NCI-H128 (cell line): ENCODE measurements around the gene DUSP5.

Experiments
- DNase-seq: peaks from one replicate; lab custom pipeline; 2025; ENCODE audit not compliant: unreplicated experiment; lab: John Stamatoyannopoulos, UW

DUSP5 gene

GRCh38 chr10:110499796-110500514, 2.2 kb downstream of the DUSP5 start:
- no peak for DNase-seq

GRCh38 chr10:110500515-110500905, 2.8 kb downstream of the DUSP5 start:
- DNase-seq, result no peak

- no peak for DNase-seq
Measured at GRCh38 chr10:110501142-110501937, 3.6 kb downstream of the DUSP5 start.

- DNase-seq, result no peak
Measured at GRCh38 chr10:110502072-110502845, 4.6 kb downstream of the DUSP5 start.

GRCh38 chr10:110502851-110503301, 5.2 kb downstream of the DUSP5 start:
- DNase-seq, result no peak

- DNase-seq, result no peak
Measured at GRCh38 chr10:110503528-110504110, 5.9 kb downstream of the DUSP5 start.

- no peak for DNase-seq
Measured at GRCh38 chr10:110504111-110504735, 6.5 kb downstream of the DUSP5 start.

GRCh38 chr10:110505130-110505770, 7.5 kb downstream of the DUSP5 start:
- no peak for DNase-seq

GRCh38 chr10:110506448-110506847, 8.7 kb downstream of the DUSP5 start:
- DNase-seq, result no peak

GRCh38 chr10:110507346-110507745, 9.6 kb downstream of the DUSP5 start:
- DNase-seq, result no peak

GRCh38 chr10:110508159-110508788, 10.6 kb downstream of the DUSP5 start:
- DNase-seq, result no peak

- DNase-seq, result no peak
Measured at GRCh38 chr10:110508806-110509544, 11.3 kb downstream of the DUSP5 start.

GRCh38 chr10:110509560-110509959, 11.9 kb downstream of the DUSP5 start:
- DNase-seq, result no peak

GRCh38 chr10:110510086-110510485, 12.4 kb downstream of the DUSP5 start:
- DNase-seq, result no peak

GRCh38 chr10:110510730-110511129, 13.0 kb downstream of the DUSP5 start:
- no peak for DNase-seq

- DNase-seq, result no peak
Measured at GRCh38 chr10:110511734-110512449, 14.2 kb downstream of the DUSP5 start.

GRCh38 chr10:110512461-110513187, 14.9 kb downstream of the DUSP5 start:
- no peak for DNase-seq

- no peak for DNase-seq
Measured at GRCh38 chr10:110513949-110514348, 16.2 kb downstream of the DUSP5 start.
